Mesodermal cell (in vitro differentiated cells): ENCODE measurements around the gene TGFBR3.

Source experiments
- H3K27ac ChIP-seq: 2 replicates; pipeline ENCODE4 v1.7.0; 2013; ENCODE audit warnings: mild to moderate bottlenecking, low read depth, low read length, moderate library complexity; ENCODE audit not compliant: severe bottlenecking
- H3K36me3 ChIP-seq: 2 replicates; pipeline ENCODE4 v1.7.1; 2013; ENCODE audit warnings: mild to moderate bottlenecking, low read length, moderate library complexity; ENCODE audit not compliant: control insufficient read depth, insufficient read depth
- H3K4me1 ChIP-seq: one replicate; pipeline ENCODE4 v1.7.1; 2013; ENCODE audit warnings: mild to moderate bottlenecking, low read length; ENCODE audit not compliant: insufficient read depth, control insufficient read depth, poor library complexity, severe bottlenecking
- H3K4me3 ChIP-seq: 2 replicates; pipeline ENCODE4 v1.7.0; 2013; ENCODE audit warnings: low read length, control low read depth, mild to moderate bottlenecking; ENCODE audit not compliant: insufficient read depth, poor library complexity, severe bottlenecking; ENCODE audit errors: extremely low read depth
- H3K9me3 ChIP-seq: 2 replicates; pipeline ENCODE4 v1.7.1; 2013; ENCODE audit warnings: mild to moderate bottlenecking, low read length, moderate library complexity; ENCODE audit not compliant: control insufficient read depth
- WGBS, 2 experiments: methylation state at CpG; one replicate each; pipeline ENCODE4 v1.1.5; 2013; ENCODE audit warnings: missing lambda C conversion rate in 2 of 2; ENCODE audit not compliant: insufficient coverage in 2 of 2; 5-methylcytosine and 5-hydroxymethylcytosine counted together

TGFBR3 gene

DNA sequence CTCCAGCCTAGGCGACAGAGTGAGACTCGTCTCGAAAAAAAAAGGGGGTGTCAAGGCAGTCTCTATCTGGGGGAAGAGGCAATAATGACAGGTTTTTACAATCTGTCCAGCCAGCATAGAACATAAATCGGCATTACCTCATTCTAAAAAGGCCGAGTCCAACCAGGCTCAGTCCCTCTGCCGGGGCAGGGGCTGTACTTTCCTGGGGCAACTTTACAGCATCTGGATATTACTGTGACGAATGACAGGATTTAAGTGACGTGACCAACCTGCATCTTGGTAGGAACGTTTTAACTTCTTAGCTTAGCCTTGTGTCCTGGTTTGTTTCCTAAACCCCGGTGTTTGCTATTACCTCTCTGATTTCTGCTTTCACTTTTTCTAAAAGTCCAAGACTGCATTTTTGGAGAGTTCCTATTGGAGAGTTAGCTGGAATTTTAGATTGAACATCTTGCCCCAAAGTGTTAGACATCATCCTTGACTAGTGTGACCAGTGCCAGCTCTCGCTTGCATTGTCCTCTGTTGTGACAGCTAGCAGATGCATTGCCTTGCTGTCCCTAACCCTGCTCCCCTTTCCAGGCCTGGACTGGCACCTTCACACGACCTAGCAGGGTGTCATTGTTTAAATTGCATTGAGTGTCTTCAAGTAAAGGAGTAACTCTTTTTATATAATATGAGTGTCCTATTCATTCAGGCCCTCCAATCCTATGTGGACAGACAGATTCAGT, 96.5 kb downstream of the TGFBR3 start:
- no peak overlapping the region for H3K4me3 ChIP-seq
- no peaks in the 10 kb centered on the region for H3K9me3 ChIP-seq
- WGBS, 2 experiments: 92 to 95% methylated on average over 11 of the region's 12 CpGs
- no peaks in the 10 kb centered on the region for H3K36me3 ChIP-seq
- no peak overlapping the region for H3K27ac ChIP-seq
- H3K4me1 ChIP-seq: peaks cover 20% of the 10 kb centered on the region

DNA sequence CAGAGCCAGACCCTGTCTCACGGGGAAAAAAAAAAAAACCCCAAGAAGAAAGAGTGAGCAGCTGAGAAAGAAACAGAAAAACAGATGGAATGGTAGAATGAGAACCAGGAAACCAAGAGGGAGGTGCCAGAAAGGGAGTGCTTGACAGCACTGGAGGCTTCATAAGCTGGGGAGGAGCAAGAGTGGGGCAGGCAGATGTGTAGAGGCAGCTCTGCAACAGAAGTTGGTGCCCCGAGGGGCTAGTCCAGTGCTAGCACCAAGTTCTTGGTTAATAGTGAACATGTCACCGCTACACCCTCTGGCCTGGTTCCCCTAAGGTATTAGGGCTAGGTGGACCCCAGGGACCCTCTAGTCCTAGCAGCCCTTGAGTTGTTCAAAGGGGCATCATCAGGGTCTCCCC, 98.0 kb downstream of the TGFBR3 start:
- Histone ChIP-seq H3K36me3 (no peaks in the 10 kb centered on the region), H3K4me1 (peaks cover 18% of the 10 kb centered on the region), H3K9me3 (no peaks in the 10 kb centered on the region), H3K4me3 (no peak overlapping the region), H3K27ac (no peak overlapping the region)
- WGBS, 2 experiments: 90 to 93% methylated on average over 3 of the region's 3 CpGs

DNA sequence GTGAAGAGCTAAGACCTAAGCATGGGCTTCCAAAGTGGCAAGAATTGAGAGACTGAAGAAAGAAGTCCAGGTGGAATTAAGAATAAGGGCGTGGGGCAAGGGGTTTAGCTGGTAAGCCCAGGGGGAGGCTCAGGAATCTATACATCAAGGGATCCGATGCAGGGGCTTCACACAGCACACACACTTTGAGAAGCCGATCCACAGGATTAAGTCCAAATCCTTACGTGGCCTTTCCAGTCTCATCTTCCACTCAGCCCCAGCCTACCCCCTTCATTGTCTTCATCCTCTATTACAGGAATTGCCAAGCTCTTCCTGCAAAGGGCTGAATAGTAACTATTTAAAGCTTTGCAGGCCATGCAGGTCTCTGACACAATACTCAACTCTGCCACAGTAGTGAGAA, 101.3 kb downstream of the TGFBR3 start:
- WGBS, 2 experiments: 94 to 96% methylated on average over 3 to 4 of the region's 4 CpGs
- no peaks in the 10 kb centered on the region for H3K4me1 ChIP-seq
- H3K4me3 ChIP-seq: no peak overlapping the region
- no peaks in the 10 kb centered on the region for H3K9me3 ChIP-seq
- no peak overlapping the region for H3K27ac ChIP-seq
- H3K36me3 ChIP-seq: no peaks in the 10 kb centered on the region

DNA sequence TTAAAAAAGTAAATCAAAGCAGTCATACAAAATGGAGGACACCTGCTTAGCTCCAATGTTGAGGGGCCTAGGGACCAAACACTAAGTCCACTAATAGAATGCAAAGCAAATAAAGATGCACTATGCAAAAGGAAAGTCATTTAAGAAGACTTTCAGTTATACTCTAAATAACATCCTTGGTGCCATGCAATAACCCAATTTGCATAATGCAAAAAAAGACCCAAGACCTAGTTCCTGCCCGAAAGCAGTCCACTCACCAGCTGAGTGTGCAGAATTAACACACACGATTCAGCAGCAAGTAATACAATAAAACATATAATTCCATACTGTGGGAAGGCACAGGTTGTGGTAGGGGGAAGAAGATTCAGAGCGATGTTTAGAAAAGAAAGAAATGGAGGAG, 101.8 kb downstream of the TGFBR3 start:
- no peaks in the 10 kb centered on the region for H3K9me3 ChIP-seq
- H3K4me3 ChIP-seq: no peak overlapping the region
- H3K27ac ChIP-seq: no peak overlapping the region
- H3K4me1 ChIP-seq: no peaks in the 10 kb centered on the region
- no peaks in the 10 kb centered on the region for H3K36me3 ChIP-seq
- 100% methylated on average over 1 of the region's 3 CpGs for WGBS, 2 experiments

DNA sequence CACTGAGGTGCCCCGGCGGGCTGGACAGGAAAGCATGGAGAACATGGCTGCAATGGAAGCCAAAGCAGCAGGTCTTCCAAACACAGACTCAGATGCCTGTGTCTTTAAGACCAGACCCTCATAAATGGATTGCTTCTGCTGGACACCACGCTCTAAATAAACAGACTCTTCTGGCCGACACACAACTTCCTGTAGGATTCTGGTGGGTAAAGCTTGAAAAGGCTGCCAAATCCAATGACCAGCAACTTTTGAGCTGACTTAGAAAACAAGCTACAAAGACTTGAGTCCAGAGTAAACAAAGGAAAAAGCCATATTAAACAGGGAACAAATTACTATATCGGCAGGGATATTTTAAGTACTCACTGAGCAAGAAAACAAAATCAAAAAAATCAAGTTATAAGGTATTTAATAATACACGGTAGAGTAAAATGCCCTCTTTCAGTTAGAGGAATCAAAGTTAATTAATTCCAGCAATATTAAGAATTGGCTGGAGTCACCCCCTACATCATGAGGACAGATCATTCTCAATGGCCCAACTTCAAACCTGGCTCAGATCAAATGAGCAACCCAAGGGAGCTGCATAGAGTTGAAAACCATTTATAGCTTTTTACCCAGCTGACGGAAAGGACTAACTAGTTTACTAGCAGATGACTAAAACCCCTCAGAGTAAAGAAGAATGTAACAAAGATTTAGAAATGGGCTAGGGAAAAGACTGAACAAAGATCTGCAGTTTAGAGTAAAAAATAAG, 102.4 kb downstream of the TGFBR3 start:
- H3K27ac ChIP-seq: peak overlapping the region; percentile 10

DNA sequence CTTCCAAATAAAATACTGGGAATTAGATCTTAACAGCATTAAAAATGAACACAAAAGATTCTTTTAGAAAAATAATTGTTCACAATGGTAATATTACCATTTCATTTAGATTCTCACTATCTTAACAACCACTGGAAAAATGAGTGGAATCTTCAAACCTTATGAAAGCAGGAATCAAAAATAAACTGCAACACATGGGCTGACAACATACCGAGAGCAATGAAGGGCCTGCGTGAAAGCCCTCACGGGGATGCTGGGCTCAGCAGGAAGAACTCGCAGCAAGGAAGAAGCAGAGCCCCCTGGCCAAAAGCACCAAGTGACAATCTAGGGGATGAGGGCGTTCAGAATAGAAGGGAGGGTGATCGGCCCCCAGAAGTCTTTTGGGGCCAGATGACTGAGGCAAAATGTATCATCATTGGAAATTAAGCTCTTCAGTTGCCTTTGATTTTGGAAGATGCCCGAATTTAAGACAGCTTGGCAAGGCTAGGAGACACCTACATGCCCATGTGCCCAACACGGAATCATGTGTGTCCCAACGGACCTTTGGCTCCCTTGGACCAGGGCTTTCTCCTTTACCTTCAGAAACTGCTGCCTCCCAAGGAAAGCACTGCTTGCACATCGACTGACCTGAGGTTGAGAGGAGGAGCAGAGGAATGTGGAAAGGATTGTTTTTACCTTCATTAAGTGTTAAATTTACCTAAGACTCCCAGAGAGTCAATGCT, 103.9 kb downstream of the TGFBR3 start:
- Histone ChIP-seq H3K9me3 (no peaks in the 10 kb centered on the region), H3K36me3 (no peaks in the 10 kb centered on the region), H3K27ac (no peak overlapping the region), H3K4me3 (no peak overlapping the region), H3K4me1 (no peaks in the 10 kb centered on the region)
- 84 to 88% methylated on average over 8 to 9 of the region's 10 CpGs for WGBS, 2 experiments

More for the DNA sequence above, 102.4 kb downstream of the TGFBR3 start:
- 86 to 100% methylated on average over 2 of the region's 7 CpGs for WGBS, 2 experiments
- Histone ChIP-seq H3K36me3 (no peaks in the 10 kb centered on the region), H3K4me1 (no peaks in the 10 kb centered on the region), H3K9me3 (no peaks in the 10 kb centered on the region), H3K4me3 (no peak overlapping the region)

DNA sequence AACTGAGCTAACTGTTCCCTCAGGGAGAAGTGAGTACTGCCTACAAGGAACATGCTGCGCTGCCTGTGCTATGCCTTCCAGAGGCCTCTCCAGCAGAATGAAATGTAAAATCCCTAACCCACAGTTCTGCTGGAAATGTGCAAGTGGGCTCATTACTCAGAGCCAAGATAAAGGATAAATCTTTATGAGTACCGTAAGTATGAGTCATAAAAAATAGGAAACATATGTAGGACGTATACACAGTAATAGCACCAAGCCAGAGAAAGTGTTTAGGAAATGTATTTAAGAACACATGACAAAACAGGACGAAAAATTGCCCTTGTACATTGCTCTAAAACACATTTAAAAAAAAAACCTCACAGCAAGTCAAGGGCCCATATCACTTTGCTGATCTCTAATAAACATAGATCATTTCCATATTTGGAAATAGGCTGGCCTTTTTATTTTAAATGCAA, 104.6 kb downstream of the TGFBR3 start:
- Histone ChIP-seq H3K27ac (no peak overlapping the region), H3K9me3 (no peaks in the 10 kb centered on the region), H3K36me3 (no peaks in the 10 kb centered on the region), H3K4me1 (no peaks in the 10 kb centered on the region), H3K4me3 (no peak overlapping the region)
- 97 to 100% methylated on average over 1 to 4 of the region's 4 CpGs for WGBS, 2 experiments

DNA sequence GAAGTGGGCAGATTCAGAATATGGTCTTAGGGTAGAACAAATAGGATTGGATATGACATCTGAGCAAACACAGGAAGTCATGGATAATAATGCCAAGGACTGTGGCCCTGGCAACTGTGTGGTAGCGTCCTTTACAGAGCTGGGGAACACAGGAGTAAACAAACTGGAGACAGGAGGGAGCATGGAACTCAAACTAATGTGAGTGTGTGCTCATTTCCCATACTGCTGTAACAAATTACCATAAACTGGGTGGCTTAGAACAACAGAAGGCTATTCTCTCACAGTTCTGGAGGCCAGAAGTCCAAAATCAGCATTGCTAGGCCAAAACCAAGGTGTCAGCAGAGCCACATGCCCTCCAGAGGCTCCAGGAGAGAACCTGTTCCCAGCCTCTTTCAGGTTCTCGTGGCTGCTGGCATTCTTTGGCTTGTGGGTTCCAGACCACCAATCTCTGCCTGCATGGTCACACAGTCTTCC, 106.4 kb downstream of the TGFBR3 start:
- Histone ChIP-seq H3K4me3 (no peak overlapping the region), H3K9me3 (no peaks in the 10 kb centered on the region), H3K4me1 (no peaks in the 10 kb centered on the region), H3K36me3 (no peaks in the 10 kb centered on the region), H3K27ac (no peak overlapping the region)
- WGBS, 2 experiments: 95 to 100% methylated on average over 2 of the region's 2 CpGs

DNA sequence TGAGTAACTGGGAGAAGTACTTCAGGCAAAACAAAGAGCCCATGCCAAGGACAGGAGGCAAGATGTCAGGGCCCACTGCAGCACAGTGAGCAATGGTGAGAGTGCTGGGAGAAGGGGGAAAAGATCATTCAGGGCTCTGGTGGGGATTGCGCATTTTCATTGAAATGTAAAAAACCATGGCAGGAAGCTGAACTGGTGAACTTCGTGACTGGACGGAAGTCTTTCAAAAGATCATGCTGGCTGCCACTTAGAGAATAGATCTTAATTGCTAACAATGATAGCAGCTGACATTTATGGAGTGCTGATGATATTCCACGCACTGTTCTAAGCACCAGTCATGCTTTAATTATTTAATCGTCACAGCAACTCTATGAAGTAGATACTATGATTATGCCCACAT, 107.0 kb downstream of the TGFBR3 start:
- no peaks in the 10 kb centered on the region for H3K4me1 ChIP-seq
- no peaks in the 10 kb centered on the region for H3K9me3 ChIP-seq
- no peak overlapping the region for H3K4me3 ChIP-seq
- no peak overlapping the region for H3K27ac ChIP-seq
- H3K36me3 ChIP-seq: no peaks in the 10 kb centered on the region
- 57 to 84% methylated on average over 3 to 4 of the region's 5 CpGs for WGBS, 2 experiments

DNA sequence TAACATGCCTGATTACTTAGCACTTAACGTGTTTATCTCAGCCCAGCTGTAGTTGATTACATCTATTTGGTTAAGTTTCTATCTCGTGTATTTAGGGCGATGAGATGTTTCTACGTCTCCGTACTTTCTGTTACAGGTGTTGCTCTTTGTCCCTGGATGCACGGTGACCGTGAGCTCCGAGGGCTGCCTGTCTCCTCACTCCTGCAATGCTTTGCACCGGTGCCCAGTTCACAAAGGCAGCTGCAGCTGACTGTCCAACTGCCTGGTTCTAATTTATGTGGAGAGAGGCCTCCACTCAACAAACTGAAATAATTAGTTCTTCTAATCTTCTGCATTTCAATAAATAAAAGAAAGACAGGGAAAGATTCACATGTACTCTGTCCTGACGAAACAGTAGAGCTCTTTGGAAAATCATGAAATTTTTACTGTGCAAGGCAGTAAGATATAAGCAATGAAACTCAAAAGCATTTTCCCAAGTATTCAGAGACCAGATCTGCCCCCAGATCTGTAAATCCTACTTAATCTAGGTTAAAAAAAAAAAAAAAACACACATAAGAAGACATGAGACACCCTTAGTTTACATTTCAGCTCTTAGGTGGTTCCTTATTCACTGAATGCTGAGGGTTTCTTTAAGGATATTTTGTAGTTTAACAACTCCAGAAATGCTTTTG, 108.2 kb downstream of the TGFBR3 start:
- Histone ChIP-seq H3K36me3 (no peaks in the 10 kb centered on the region), H3K4me1 (no peaks in the 10 kb centered on the region), H3K9me3 (no peaks in the 10 kb centered on the region), H3K4me3 (no peak overlapping the region), H3K27ac (no peak overlapping the region)
- WGBS, 2 experiments: 82 to 90% methylated on average over 7 to 8 of the region's 10 CpGs
